AG10803 (cell line): ENCODE results near the gene COX6B2.

Source experiments
- DNase-seq: peaks from one replicate; pipeline ENCODE4 v3.0.0; 2010; ENCODE audit warnings: low read depth
- H3K4me3 ChIP-seq: 2 replicates; pipeline ENCODE4 v1.5.1; 2011; ENCODE audit warnings: mild to moderate bottlenecking, low read length, control low read depth
- CTCF ChIP-seq: conservative IDR thresholded peaks from 2 replicates; pipeline ENCODE4 v1.5.1; 2011; ENCODE audit warnings: mild to moderate bottlenecking, low read length, control low read depth, inconsistent platforms

Gene COX6B2

DNA sequence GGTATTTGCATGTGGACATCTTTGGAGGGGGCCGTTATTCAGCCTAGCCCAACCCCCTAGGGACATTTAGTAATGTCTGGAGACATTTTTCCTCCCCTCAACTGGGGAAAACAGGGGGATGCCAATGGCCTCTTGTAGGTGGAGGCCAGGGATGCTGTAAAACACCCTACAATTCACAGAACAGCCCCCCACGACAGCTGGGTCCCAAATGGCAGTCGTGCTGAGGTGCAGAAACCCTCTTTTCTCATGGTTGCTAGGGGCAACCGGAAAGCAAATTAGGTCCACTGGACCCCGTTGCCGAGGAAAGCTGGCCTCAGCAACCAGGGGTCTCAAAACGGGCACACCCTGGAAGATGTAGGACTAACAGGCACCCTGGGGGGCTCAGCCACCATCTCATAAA, 44.0 kb downstream of the COX6B2 start:
- H3K4me3 ChIP-seq = no peak overlapping the region
- TF ChIP-seq CTCF = no peak
- DNase-seq = no peak

DNA sequence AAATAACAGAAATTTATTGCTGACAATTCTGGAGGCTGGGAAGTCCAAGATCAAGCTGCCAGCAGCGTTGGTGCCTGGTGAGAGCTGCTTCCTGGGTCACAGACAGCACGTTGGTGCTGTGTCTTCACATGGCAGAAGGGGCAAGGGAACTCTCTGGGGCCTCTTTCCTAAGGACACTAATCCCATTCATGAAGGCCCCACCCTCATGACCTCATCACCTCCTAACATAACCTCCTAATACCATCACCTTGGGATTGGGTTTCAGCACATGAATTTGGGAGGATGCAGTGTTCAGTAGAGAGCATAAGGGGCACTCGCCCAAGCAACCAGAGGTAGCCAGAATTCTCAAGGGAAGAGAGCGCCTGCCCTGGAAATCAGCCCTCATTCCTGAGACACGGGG, 45.1 kb downstream of the COX6B2 start:
- no peak for DNase-seq
- no peak overlapping the region for H3K4me3 ChIP-seq
- no peak for TF ChIP-seq CTCF

GRCh38 chr19:55308281-55308680, 46.2 kb downstream of the COX6B2 start:
- TF ChIP-seq CTCF = no peak
- no peak for DNase-seq
- H3K4me3 ChIP-seq = no peak overlapping the region

GRCh38 chr19:55306712-55307111, 47.8 kb downstream of the COX6B2 start:
- H3K4me3 ChIP-seq = no peak overlapping the region
- no peak for TF ChIP-seq CTCF
- no peak for DNase-seq

GRCh38 chr19:55305983-55306562, 48.4 kb downstream of the COX6B2 start:
- no peak for TF ChIP-seq CTCF
- no peak for DNase-seq
- no peak overlapping the region for H3K4me3 ChIP-seq

- peak; percentile 22 for DNase-seq
- H3K4me3 ChIP-seq = no peak overlapping the region
Measured at GRCh38 chr19:55305491-55305890, 49.0 kb downstream of the COX6B2 start.

DNA sequence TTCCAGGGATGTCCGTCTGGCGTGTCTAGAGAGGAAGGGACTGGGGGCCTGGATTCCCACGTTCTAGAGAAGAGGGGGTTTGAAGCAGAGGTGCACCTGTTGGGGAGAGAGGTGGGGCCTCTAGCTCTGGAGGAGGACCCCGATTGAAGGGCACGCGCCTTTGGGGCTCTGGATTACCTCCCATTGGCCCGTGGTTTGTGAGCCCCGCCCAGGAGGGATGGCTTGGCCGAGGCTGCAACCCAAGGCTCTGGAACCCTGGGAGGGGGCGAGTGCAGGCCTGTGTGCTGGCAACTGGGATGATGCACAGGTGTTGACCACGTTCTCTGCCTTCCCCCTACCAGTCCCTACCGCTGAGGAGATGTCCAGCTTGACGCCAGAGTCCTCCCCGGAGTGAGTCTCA, 49.5 kb downstream of the COX6B2 start:
- DNase-seq = no peak
- H3K4me3 ChIP-seq = no peak overlapping the region
- no peak for TF ChIP-seq CTCF

More at GRCh38 chr19:55305491-55305890, 49.0 kb downstream of the COX6B2 start:
- no peak for TF ChIP-seq CTCF
